ENCODE measurements around the gene ATP6V1D.

Gene ATP6V1D

DNA sequence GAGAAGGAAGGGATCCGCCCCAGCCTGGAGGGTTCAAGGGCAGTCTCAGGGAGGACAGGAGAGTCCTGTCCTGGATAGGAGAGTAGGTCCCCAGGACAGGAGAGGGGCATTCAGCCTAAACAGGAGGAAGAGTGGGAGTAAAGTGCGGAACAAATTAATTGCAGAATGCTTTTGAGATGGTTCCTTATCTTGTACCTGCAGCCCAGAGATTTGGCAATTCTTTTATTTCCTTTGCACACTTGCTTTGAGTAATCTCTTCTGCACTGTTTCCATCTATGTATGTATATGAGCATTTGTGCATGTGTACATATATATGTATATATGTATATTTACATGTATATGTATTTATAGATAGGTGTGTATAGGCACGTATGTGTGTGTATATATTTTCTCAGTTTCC, 29.7 kb upstream of the ATP6V1D start:
- H3K4me3 ChIP-seq (ENCODE audit: low read depth, low read length) = no peak overlapping the region
- no peak for DNase-seq (ENCODE audit: low read depth)
- TF ChIP-seq, protein P1, sequence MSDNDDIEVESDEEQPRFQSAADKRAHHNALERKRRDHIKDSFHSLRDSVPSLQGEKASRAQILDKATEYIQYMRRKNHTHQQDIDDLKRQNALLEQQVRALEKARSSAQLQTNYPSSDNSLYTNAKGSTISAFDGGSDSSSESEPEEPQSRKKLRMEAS (IDR thresholded peaks at IDR 0.05; ENCODE audit: low read depth, low read length) = no peak
- TF ChIP-seq, protein P2, sequence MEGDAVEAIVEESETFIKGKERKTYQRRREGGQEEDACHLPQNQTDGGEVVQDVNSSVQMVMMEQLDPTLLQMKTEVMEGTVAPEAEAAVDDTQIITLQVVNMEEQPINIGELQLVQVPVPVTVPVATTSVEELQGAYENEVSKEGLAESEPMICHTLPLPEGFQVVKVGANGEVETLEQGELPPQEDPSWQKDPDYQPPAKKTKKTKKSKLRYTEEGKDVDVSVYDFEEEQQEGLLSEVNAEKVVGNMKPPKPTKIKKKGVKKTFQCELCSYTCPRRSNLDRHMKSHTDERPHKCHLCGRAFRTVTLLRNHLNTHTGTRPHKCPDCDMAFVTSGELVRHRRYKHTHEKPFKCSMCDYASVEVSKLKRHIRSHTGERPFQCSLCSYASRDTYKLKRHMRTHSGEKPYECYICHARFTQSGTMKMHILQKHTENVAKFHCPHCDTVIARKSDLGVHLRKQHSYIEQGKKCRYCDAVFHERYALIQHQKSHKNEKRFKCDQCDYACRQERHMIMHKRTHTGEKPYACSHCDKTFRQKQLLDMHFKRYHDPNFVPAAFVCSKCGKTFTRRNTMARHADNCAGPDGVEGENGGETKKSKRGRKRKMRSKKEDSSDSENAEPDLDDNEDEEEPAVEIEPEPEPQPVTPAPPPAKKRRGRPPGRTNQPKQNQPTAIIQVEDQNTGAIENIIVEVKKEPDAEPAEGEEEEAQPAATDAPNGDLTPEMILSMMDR (IDR thresholded peaks at IDR 0.05; ENCODE audit: low read depth, low read length) = no peak
- TF ChIP-seq MYC (IDR thresholded peaks at IDR 0.05; ENCODE audit: low read depth, low read length) = no peak
- no peak for TF ChIP-seq POLR2A (IDR thresholded peaks at IDR 0.05; ENCODE audit: extremely low read depth, insufficient read length)

DNA sequence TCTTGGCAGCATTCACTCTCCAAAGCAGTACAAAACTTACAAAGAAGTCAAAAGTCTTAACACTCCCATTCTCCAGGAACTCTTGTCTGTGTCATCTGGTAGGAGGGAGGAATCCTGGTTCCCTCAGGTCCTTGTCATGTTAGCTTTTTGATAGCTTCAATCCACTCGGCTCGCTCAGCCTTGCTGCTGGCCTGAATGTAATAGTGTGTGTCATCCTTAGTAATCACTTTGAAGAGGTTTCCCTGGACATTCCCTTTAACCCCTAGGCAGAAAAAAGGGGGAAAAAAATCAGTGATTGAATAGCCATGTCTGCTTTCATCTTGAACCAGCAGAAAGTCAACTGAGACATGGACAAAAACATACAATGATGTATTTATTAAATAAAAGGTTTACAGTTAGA, 27.6 kb upstream of the ATP6V1D start:
- TF ChIP-seq MYC (IDR thresholded peaks at IDR 0.05; ENCODE audit: low read depth, low read length) (no peak), POLR2A (IDR thresholded peaks at IDR 0.05; ENCODE audit: extremely low read depth, insufficient read length) (no peak)
- TF ChIP-seq, protein P2 (IDR thresholded peaks at IDR 0.05; ENCODE audit: low read depth, low read length) = no peak
- TF ChIP-seq, protein P1 (IDR thresholded peaks at IDR 0.05; ENCODE audit: low read depth, low read length) = no peak
- no peak for DNase-seq (ENCODE audit: low read depth)
- H3K4me3 ChIP-seq (ENCODE audit: low read depth, low read length) = no peak overlapping the region

DNA sequence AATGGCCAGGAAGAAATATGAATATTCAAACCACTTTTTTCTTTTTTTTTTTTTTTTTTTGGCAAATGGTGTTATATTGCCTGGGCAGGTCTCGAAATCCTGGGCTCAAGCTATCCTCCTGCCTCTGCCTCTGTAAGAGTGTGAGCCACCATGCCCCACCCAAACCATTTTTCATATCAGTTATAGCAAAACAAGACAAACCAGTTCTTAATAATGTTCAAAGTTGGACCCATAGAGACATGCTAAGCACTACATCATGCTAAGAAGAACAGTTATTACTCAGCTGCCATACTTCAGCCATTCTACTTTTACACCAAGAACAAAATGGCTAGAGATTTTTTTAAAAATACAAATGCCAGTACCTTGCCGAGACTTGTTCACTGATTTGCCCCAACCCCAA, 26.0 kb upstream of the ATP6V1D start:
- TF ChIP-seq, protein P2 (IDR thresholded peaks at IDR 0.05; ENCODE audit: low read depth, low read length) = no peak
- TF ChIP-seq, protein P1 (IDR thresholded peaks at IDR 0.05; ENCODE audit: low read depth, low read length) = no peak
- TF ChIP-seq MYC (IDR thresholded peaks at IDR 0.05; ENCODE audit: low read depth, low read length) = no peak
- TF ChIP-seq POLR2A (IDR thresholded peaks at IDR 0.05; ENCODE audit: extremely low read depth, insufficient read length) = no peak
- no peak for DNase-seq (ENCODE audit: low read depth)
- H3K4me3 ChIP-seq (ENCODE audit: low read depth, low read length) = no peak overlapping the region

DNA sequence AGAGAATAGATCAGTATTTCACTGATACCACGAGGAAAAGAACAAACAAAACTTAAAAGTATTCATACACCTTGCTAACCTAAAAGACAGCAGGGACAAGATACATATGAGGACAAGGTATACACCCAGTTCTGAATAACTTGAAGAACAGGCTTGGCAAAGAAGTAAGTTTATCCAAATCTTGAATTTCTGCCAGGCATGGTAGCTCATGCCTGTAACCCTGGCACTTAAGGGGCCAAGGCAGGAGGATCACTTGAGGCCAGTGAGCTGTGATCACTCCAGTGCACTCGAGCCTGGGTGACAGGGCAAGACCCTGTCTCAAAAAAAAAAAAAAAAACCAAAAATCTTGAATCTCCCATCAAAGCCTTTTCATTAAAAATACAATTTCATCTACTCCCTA, 25.5 kb upstream of the ATP6V1D start:
- DNase-seq (ENCODE audit: low read depth) = no peak
- TF ChIP-seq, protein P1 (IDR thresholded peaks at IDR 0.05; ENCODE audit: low read depth, low read length) = no peak
- TF ChIP-seq POLR2A (IDR thresholded peaks at IDR 0.05; ENCODE audit: extremely low read depth, insufficient read length) = no peak
- TF ChIP-seq, protein P2 (IDR thresholded peaks at IDR 0.05; ENCODE audit: low read depth, low read length) = no peak
- TF ChIP-seq MYC (IDR thresholded peaks at IDR 0.05; ENCODE audit: low read depth, low read length) = no peak

DNA sequence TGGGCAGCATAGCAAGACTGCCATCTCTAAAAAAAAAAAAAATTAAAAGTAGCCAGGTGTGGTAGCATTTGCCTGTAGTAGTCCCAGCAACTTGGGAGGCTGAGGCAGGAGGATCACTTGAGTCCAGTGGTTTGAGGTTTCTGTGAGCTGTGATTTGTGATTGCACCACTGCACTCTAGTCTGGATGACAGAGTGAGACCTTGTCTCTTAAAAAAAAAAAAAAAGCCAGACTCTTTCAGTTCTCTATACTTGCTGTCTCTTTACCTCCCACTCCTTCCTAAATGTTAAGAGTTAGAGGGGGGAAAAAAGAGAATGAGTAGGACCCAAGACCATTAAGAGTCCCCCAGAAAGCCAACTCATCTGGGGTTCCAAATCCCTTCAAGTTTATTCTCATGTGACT, 18.3 kb upstream of the ATP6V1D start:
- no peak overlapping the region for H3K4me3 ChIP-seq (ENCODE audit: low read depth, low read length)
- TF ChIP-seq, protein P2 (IDR thresholded peaks at IDR 0.05; ENCODE audit: low read depth, low read length) = no peak
- TF ChIP-seq, protein P1 (IDR thresholded peaks at IDR 0.05; ENCODE audit: low read depth, low read length) = no peak
- no peak for TF ChIP-seq MYC (IDR thresholded peaks at IDR 0.05; ENCODE audit: low read depth, low read length)
- TF ChIP-seq POLR2A (IDR thresholded peaks at IDR 0.05; ENCODE audit: extremely low read depth, insufficient read length) = no peak
- DNase-seq (ENCODE audit: low read depth) = no peak

More for the DNA sequence above, 25.5 kb upstream of the ATP6V1D start:
- no peak overlapping the region for H3K4me3 ChIP-seq (ENCODE audit: low read depth, low read length)

DNA sequence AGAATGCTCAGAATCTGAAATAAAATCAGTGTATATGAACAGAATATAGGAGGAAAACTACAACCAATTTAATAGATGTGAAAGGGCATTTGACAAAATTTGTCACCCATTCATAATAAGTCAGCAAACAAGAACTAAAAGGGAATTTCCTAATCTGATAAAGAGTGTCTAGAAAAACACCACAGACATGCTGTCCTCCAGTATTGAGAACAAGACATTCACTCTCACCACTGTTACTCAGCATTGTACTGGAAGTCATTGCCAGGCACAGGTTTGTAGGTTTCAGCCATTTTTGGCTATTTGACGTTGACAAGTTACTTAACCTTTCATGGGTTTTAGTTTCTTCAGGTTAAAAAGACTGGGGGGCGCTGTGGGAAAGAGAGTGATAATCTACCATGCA, 13.7 kb upstream of the ATP6V1D start:
- H3K4me3 ChIP-seq (ENCODE audit: low read depth, low read length) = no peak overlapping the region
- no peak for DNase-seq (ENCODE audit: low read depth)
- TF ChIP-seq, protein P2 (IDR thresholded peaks at IDR 0.05; ENCODE audit: low read depth, low read length) = no peak
- TF ChIP-seq, protein P1 (IDR thresholded peaks at IDR 0.05; ENCODE audit: low read depth, low read length) = no peak
- no peak for TF ChIP-seq POLR2A (IDR thresholded peaks at IDR 0.05; ENCODE audit: extremely low read depth, insufficient read length)
- TF ChIP-seq MYC (IDR thresholded peaks at IDR 0.05; ENCODE audit: low read depth, low read length) = no peak
